ENCODE measurements around the gene RGP1. TPM values are rescaled to one million over a fixed set of nuclear protein-coding genes. Genes with fewer than 3 reads are reported as not detected.

Gene RGP1
- total RNA-seq, 1 donor from 2014 or later = 35.7 TPM

- Mint-ChIP-seq H3K27ac (no peak overlapping the region), H3K4me3 (no peak overlapping the region), H3K36me3 (peaks cover 30% of the 10 kb centered on the region), H3K4me1 (ENCODE audit: unreplicated experiment) (no peaks in the 10 kb centered on the region), H3K27me3 (no peaks in the 10 kb centered on the region), H3K9me3 (no peaks in the 10 kb centered on the region)
- no peak for DNase-seq (ENCODE audit: extremely low spot score, unreplicated experiment)
- no peak for TF ChIP-seq CTCF (conservative IDR thresholded peaks at IDR 0.05)
Measured at GRCh38 chr9:35723908-35724307, 25.2 kb upstream of the RGP1 start.

- no peak overlapping the region for H3K4me3 Mint-ChIP-seq
- H3K27me3 Mint-ChIP-seq = no peaks in the 10 kb centered on the region
- no peaks in the 10 kb centered on the region for H3K4me1 Mint-ChIP-seq (ENCODE audit: unreplicated experiment)
- no peak overlapping the region for H3K27ac Mint-ChIP-seq
- no peak for DNase-seq (ENCODE audit: extremely low spot score, unreplicated experiment)
- no peak for TF ChIP-seq CTCF (conservative IDR thresholded peaks at IDR 0.05)
- H3K36me3 Mint-ChIP-seq = peaks cover 26% of the 10 kb centered on the region
- H3K9me3 Mint-ChIP-seq = no peaks in the 10 kb centered on the region
Measured at GRCh38 chr9:35725362-35725761, 23.7 kb upstream of the RGP1 start.

GRCh38 chr9:35726931-35727330 lies 22.2 kb upstream of the RGP1 start:
- DNase-seq (ENCODE audit: extremely low spot score, unreplicated experiment) = no peak
- Mint-ChIP-seq H3K9me3 (no peaks in the 10 kb centered on the region), H3K27ac (no peak overlapping the region), H3K4me1 (ENCODE audit: unreplicated experiment) (peaks cover 8% of the 10 kb centered on the region), H3K27me3 (no peaks in the 10 kb centered on the region), H3K36me3 (peaks cover 21% of the 10 kb centered on the region), H3K4me3 (peak overlapping the region; percentile 16)
- no peak for TF ChIP-seq CTCF (conservative IDR thresholded peaks at IDR 0.05)

- Mint-ChIP-seq H3K36me3 (peaks cover 14% of the 10 kb centered on the region), H3K4me3 (no peak overlapping the region), H3K27me3 (no peaks in the 10 kb centered on the region), H3K4me1 (ENCODE audit: unreplicated experiment) (peaks cover 8% of the 10 kb centered on the region), H3K27ac (no peak overlapping the region), H3K9me3 (no peaks in the 10 kb centered on the region)
- no peak for DNase-seq (ENCODE audit: extremely low spot score, unreplicated experiment)
- TF ChIP-seq CTCF (conservative IDR thresholded peaks at IDR 0.05) = no peak
Measured at GRCh38 chr9:35727676-35728040, 21.4 kb upstream of the RGP1 start.

- no peak for TF ChIP-seq CTCF (conservative IDR thresholded peaks at IDR 0.05)
- no peak overlapping the region for H3K27ac Mint-ChIP-seq
Measured at GRCh38 chr9:35728041-35728971, 20.8 kb upstream of the RGP1 start.

More at GRCh38 chr9:35728041-35728971, 20.8 kb upstream of the RGP1 start:
- Mint-ChIP-seq H3K4me3 (no peak overlapping the region), H3K4me1 (ENCODE audit: unreplicated experiment) (peaks cover 13% of the 10 kb centered on the region), H3K27me3 (no peaks in the 10 kb centered on the region), H3K36me3 (peaks cover 15% of the 10 kb centered on the region), H3K9me3 (no peaks in the 10 kb centered on the region)
- DNase-seq (ENCODE audit: extremely low spot score, unreplicated experiment) = no peak
